Fibroblast of lung (primary cell): ENCODE results near the gene DOCK4. TPM values are rescaled to one million over a fixed set of nuclear protein-coding genes. Genes with fewer than 3 reads are reported as not detected.
A peak's percentile ranks its signal among the peaks of the same experiment; 100 is the strongest.

Source experiments
- DNase-seq, 2 donors: peaks; one replicate each; pipeline versions ENCODE4 v3.0.0 to v3.0.0-alpha.2; 2010; ENCODE audit warnings: low read depth in 2 of 2
- H2AFZ ChIP-seq: 2 replicates; pipeline ENCODE4 v1.5.1; 2012; ENCODE audit warnings: low read length, control low read depth, inconsistent platforms
- H3K27ac ChIP-seq: 2 replicates; pipeline ENCODE4 v1.5.1; 2011; ENCODE audit warnings: low read length, control low read depth; ENCODE audit not compliant: insufficient read depth
- H3K27me3 ChIP-seq: 2 replicates; pipeline ENCODE4 v1.5.1; 2011; ENCODE audit warnings: mild to moderate bottlenecking, low read length; ENCODE audit not compliant: control insufficient read depth, insufficient read depth
- H3K36me3 ChIP-seq: 2 replicates; pipeline ENCODE4 v1.5.1; 2011; ENCODE audit warnings: low read length; ENCODE audit not compliant: control insufficient read depth, insufficient read depth
- H3K4me1 ChIP-seq: 2 replicates; pipeline ENCODE4 v1.5.1; 2011; ENCODE audit warnings: low read length; ENCODE audit not compliant: control insufficient read depth, insufficient read depth; ENCODE audit errors: extremely low read depth
- H3K4me2 ChIP-seq: 2 replicates; pipeline ENCODE4 v1.5.1; 2011; ENCODE audit warnings: low read length, control low read depth; ENCODE audit not compliant: insufficient read depth; ENCODE audit errors: extremely low read depth
- H3K4me3 ChIP-seq, 4 experiments: fragments of 200-600 bp in 1 of 4; sonication (generic) in 1 of 4; replicated peaks in 1 of 4; 2 replicates each; pipeline ENCODE4 v1.5.1; 2011 to 2016; ENCODE audit warnings: low read length in 4 of 4, low read depth in 3 of 4, mild to moderate bottlenecking in 3 of 4, control low read depth in 2 of 4, inconsistent platforms in 1 of 4, mixed read lengths in 1 of 4; ENCODE audit not compliant: insufficient read depth in 1 of 4; ENCODE audit errors: control extremely low read depth in 1 of 4
- H3K79me2 ChIP-seq: 2 replicates; pipeline ENCODE4 v1.5.1; 2012; ENCODE audit warnings: mild to moderate bottlenecking, low read length, inconsistent platforms; ENCODE audit not compliant: control insufficient read depth, insufficient read depth
- H3K9ac ChIP-seq: 2 replicates; pipeline ENCODE4 v1.5.1; 2011; ENCODE audit warnings: mild to moderate bottlenecking, low read length, control low read depth; ENCODE audit not compliant: insufficient read depth
- H3K9me3 ChIP-seq: 2 replicates; pipeline ENCODE4 v1.5.1; 2012; ENCODE audit warnings: low read depth, low read length; ENCODE audit not compliant: control insufficient read depth, insufficient read depth
- H4K20me1 ChIP-seq: 2 replicates; pipeline ENCODE4 v1.5.1; 2011; ENCODE audit warnings: low read length; ENCODE audit not compliant: control insufficient read depth, insufficient read depth; ENCODE audit errors: extremely low read depth
- CTCF ChIP-seq, 2 donors: IDR thresholded peaks in 1 of 2; conservative IDR thresholded peaks in 1 of 2; 1 replicate in 1 of 2; 2 replicates in 1 of 2; pipeline ENCODE4 v1.5.1; 2011 to 2012; ENCODE audit warnings: low read length in 2 of 2, control low read depth in 1 of 2, inconsistent platforms in 1 of 2, low read depth in 1 of 2, mild to moderate bottlenecking in 1 of 2
- EZH2 ChIP-seq: IDR thresholded peaks from 2 replicates; pipeline ENCODE4 v1.5.1; 2012; ENCODE audit warnings: low read length, control low read depth, mild to moderate bottlenecking; ENCODE audit errors: missing control alignments
- polyA plus RNA-seq, 2 donors: library from polyadenylated mRNA; depleted of rRNA in 1 of 2; stranded (reverse) in 1 of 2; unstranded in 1 of 2; fragments of >200 nt; gene quantifications; 2 replicates each; pipeline ENCODE4 v1.2.1, GENCODE V29; 2011 to 2012; ENCODE audit warnings: missing spikeins in 1 of 2
- total RNA-seq: library from RNA; depleted of rRNA; stranded (reverse); fragments of >200 nt; gene quantifications from 2 replicates; pipeline ENCODE4 v1.2.1, GENCODE V29; 2014

The DOCK4 gene
- total and polyA plus RNA-seq, 2 donors (not counting 1 experiment from before 2014, with no cell fraction given): 20.8 to 39.3 TPM

GRCh38 chr7:112112822-112113255, 93.4 kb downstream of the DOCK4 start:
- no peaks in the 10 kb centered on the region for H3K9me3 ChIP-seq
- TF ChIP-seq EZH2: no peak
- no peaks in the 10 kb centered on the region for H4K20me1 ChIP-seq
- no peak overlapping the region for H2AFZ ChIP-seq
- peak; percentile 42 to 77 for DNase-seq
- no peaks in the 10 kb centered on the region for H3K79me2 ChIP-seq
- no peaks in the 10 kb centered on the region for H3K27me3 ChIP-seq
- no peaks in the 10 kb centered on the region for H3K36me3 ChIP-seq
- peak overlapping the region; percentile 38 for H3K4me2 ChIP-seq
- no peaks in the 10 kb centered on the region for H3K4me1 ChIP-seq
- no peak overlapping the region for H3K9ac ChIP-seq
- no peak overlapping the region for H3K27ac ChIP-seq
- H3K4me3 ChIP-seq: no peak overlapping the region

- Histone ChIP-seq H3K4me2 (no peak overlapping the region), H3K9ac (no peak overlapping the region), H3K36me3 (no peaks in the 10 kb centered on the region), H3K4me1 (no peaks in the 10 kb centered on the region), H3K4me3 (no peak overlapping the region), H3K27ac (no peak overlapping the region), H3K79me2 (no peaks in the 10 kb centered on the region), H3K27me3 (no peaks in the 10 kb centered on the region), H3K9me3 (no peaks in the 10 kb centered on the region), H4K20me1 (no peaks in the 10 kb centered on the region), H2AFZ (no peak overlapping the region)
- no peak for TF ChIP-seq EZH2
- no peak for TF ChIP-seq CTCF (conservative IDR thresholded peaks at IDR 0.05 in 1 of 2, IDR thresholded peaks at IDR 0.05 in 1 of 2; ENCODE audit: low read depth in 1 of 2, low read length in 2 of 2)
- no peak for DNase-seq
Observed at GRCh38 chr7:112110651-112111050, 95.5 kb downstream of the DOCK4 start.

DNA sequence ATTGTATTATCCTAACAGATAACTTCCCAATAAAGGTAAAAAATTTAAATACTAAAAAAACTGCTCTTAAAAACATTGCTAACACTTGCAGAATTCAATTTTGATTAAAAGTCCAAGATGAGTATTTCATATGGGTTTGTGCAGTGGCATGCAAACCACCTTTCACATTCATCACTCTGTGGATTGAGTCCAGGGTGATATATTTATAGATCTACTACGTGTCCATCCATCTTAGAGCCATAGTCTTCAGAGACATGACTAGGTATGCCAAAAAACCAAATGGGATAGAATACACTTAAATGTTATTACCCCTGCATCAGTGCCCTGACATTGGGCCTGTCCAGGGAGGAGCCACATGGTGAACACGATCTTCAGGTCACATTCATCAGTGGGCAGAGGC, 96.0 kb downstream of the DOCK4 start:
- Histone ChIP-seq H2AFZ (no peak overlapping the region), H3K36me3 (no peaks in the 10 kb centered on the region), H3K9ac (no peak overlapping the region), H3K4me1 (no peaks in the 10 kb centered on the region), H3K27me3 (no peaks in the 10 kb centered on the region), H3K27ac (no peak overlapping the region), H4K20me1 (no peaks in the 10 kb centered on the region), H3K79me2 (no peaks in the 10 kb centered on the region), H3K4me3 (no peak overlapping the region), H3K4me2 (no peak overlapping the region), H3K9me3 (no peaks in the 10 kb centered on the region)
- DNase-seq: no peak
- TF ChIP-seq CTCF (conservative IDR thresholded peaks at IDR 0.05 in 1 of 2, IDR thresholded peaks at IDR 0.05 in 1 of 2; ENCODE audit: low read depth in 1 of 2, low read length in 2 of 2): no peak
- no peak for TF ChIP-seq EZH2
